ENCODE measurements around the gene LSM14B.

LSM14B gene

DNA sequence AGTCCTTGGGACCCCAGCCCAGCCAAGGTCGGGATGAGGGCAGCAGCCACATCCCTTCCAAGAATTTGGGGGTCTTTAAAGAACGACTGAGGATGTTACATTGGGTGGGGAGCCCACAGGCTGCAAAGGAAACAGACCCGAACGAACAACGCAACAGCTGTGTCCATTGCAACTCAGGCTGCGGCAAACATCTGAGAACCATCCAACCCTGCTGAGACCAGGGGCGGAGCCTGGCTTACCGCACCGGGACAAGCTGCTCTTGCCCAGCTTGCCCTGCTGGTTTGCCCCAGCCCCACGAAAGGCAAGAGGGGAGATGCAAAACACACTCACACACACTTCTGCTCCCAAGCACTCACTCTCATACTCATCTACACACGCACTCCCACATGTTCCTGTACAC, 35.0 kb upstream of the LSM14B start:
- TF ChIP-seq, protein P1, sequence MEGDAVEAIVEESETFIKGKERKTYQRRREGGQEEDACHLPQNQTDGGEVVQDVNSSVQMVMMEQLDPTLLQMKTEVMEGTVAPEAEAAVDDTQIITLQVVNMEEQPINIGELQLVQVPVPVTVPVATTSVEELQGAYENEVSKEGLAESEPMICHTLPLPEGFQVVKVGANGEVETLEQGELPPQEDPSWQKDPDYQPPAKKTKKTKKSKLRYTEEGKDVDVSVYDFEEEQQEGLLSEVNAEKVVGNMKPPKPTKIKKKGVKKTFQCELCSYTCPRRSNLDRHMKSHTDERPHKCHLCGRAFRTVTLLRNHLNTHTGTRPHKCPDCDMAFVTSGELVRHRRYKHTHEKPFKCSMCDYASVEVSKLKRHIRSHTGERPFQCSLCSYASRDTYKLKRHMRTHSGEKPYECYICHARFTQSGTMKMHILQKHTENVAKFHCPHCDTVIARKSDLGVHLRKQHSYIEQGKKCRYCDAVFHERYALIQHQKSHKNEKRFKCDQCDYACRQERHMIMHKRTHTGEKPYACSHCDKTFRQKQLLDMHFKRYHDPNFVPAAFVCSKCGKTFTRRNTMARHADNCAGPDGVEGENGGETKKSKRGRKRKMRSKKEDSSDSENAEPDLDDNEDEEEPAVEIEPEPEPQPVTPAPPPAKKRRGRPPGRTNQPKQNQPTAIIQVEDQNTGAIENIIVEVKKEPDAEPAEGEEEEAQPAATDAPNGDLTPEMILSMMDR (IDR thresholded peaks at IDR 0.05; ENCODE audit: insufficient read depth, missing control alignments) = no peak
- FAIRE-seq = no peak

GRCh38 chr20:62087632-62088031, 34.6 kb upstream of the LSM14B start:
- DNase-seq (ENCODE audit: insufficient read length, low spot score) (no peak), FAIRE-seq (no peak)
- TF ChIP-seq, protein P1 (IDR thresholded peaks at IDR 0.05; ENCODE audit: insufficient read depth, missing control alignments) = no peak

More for the DNA sequence above, 35.0 kb upstream of the LSM14B start:
- DNase-seq (ENCODE audit: insufficient read length, low spot score) = no peak

- DNase-seq (ENCODE audit: insufficient read length, low spot score) (no peak), FAIRE-seq (no peak)
- TF ChIP-seq, protein P1 (IDR thresholded peaks at IDR 0.05; ENCODE audit: insufficient read depth, missing control alignments) = no peak
Measured at GRCh38 chr20:62088258-62089127, 33.8 kb upstream of the LSM14B start.

- TF ChIP-seq, protein P1 (IDR thresholded peaks at IDR 0.05; ENCODE audit: insufficient read depth, missing control alignments) = no peak
- FAIRE-seq (no peak), DNase-seq (ENCODE audit: insufficient read length, low spot score) (no peak)
Measured at GRCh38 chr20:62089393-62089792, 32.9 kb upstream of the LSM14B start.

GRCh38 chr20:62096421-62097380, 25.6 kb upstream of the LSM14B start:
- FAIRE-seq (no peak), DNase-seq (ENCODE audit: insufficient read length, low spot score) (no peak)
- TF ChIP-seq, protein P1 (IDR thresholded peaks at IDR 0.05; ENCODE audit: insufficient read depth, missing control alignments) = no peak

DNA sequence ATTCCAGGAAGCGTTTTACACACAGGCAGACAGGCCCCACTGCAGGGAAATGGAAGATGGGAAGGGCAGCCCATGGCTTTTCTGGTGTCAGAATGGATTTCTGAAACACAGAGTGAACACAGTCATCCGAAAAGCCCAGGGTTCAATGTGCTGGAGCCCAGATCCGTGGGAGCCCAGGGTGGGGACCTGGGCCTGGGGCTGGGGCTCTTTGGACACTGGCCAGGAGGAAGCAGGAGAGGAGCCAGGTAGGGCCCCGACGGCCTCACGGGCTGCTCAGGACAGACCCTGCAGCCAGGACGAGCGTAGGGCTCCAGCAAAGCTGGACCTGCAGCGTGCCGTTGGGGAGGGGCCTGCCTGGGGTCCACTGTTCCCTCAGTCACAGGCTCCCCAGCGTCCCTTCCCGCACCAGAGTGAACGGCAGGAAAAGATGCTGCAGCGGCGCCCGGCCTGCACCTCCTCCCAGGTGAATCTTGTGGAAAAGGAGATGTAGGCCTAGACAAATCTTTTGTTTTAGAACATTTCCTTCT, 24.3 kb upstream of the LSM14B start:
- FAIRE-seq (no peak), DNase-seq (ENCODE audit: insufficient read length, low spot score) (no peak)
- TF ChIP-seq, protein P1 (IDR thresholded peaks at IDR 0.05; ENCODE audit: insufficient read depth, missing control alignments) = no peak
